ENCODE results near the gene GLP2R.

The GLP2R gene

DNA sequence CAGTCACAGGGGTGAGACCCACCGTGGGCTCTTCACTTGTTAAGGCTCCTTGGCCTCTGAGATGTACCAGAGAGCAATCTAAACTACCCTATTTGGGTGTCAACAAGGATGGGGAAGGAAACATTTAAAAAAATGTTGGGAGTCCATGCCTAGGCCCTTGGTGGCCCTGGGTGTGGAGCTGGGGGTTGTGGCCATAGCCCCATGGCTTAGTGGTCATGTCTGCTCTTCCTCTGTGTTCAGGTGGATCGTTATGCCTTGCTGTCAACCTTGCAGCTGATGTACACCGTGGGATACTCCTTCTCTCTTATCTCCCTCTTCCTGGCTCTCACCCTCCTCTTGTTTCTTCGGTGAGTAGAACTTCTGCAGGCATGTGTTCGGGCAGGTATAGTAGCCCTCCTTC, 28.5 kb downstream of the GLP2R start:
- no peak for DNase-seq (ENCODE audit: low read depth in 1 of 2, low spot score in 1 of 2)

DNA sequence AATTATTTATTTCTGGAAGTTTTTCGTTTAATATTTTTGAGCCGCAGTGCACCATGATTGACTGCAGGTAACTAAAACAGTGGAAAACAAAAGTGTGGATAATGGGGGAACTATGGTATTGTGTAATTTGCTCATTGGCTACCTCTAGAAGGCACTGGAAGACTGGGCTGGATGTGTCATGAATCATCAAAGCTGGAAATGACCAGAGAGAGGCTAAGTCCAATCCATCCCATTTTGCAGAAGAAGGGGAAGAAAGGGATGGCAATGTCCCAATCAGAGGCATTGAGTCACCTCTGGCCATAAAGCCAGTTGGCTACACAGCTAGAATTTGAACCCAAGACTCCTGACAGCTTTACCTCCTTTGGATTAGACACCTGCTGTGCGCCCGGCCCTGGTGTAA, 29.3 kb downstream of the GLP2R start:
- no peak for DNase-seq (ENCODE audit: low read depth in 1 of 2, low spot score in 1 of 2)

DNA sequence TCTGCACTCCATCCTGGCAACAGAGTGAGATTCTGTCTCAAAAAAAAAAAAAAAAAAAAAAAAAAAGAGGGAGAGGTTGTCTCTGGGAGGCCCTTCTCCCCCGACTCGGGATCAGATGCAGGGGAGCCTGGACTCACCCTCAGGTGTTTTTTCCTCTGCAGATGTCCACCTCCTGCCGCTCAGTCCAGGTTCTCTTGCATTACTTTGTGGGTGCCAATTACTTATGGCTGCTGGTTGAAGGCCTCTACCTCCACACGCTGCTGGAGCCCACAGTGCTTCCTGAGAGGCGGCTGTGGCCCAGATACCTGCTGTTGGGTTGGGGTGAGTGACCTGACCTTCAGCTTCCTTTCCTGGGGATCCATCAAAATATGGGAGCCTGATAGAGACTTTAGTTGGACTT, 34.1 kb downstream of the GLP2R start:
- DNase-seq (ENCODE audit: low read depth in 1 of 2, low spot score in 1 of 2): no peak

DNA sequence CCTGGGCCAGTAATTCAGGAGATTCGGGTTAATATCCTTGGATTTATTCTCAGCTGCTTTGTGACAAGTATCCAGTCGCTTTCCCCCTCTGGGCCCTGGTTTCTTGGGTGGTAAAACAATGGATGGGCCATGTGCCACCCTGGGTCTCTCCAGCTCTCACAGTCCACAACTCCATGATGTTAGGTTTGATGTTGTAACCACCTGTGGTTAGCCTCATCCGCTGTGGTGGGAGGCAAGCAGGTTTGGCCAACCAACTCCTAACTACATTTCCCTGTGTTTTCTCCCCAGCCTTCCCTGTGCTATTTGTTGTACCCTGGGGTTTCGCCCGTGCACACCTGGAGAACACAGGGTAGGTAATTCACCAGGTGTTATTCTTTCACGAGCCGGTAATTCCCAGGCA, 35.1 kb downstream of the GLP2R start:
- DNase-seq (ENCODE audit: low read depth in 1 of 2, low spot score in 1 of 2): no peak

DNA sequence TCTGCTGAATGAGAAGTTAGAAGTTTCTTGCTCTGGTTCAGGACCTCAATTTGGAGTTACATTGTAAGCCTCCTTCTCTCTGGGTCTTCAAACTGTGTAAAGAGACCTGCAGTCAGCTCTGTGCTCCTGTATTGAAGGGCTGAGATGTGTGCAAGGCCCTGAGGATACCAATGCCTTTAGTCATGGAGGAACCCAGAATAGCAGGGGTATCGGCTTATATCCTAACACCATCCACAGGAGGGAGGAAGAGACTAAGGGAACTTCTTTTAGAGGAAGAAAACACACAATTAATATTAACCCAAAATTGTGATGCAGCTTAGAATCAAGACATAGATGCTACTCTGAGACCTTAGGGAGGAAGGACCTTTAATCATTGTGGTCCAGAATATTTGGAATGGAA, 36.5 kb downstream of the GLP2R start:
- no peak for DNase-seq (ENCODE audit: low read depth in 1 of 2, low spot score in 1 of 2)

DNA sequence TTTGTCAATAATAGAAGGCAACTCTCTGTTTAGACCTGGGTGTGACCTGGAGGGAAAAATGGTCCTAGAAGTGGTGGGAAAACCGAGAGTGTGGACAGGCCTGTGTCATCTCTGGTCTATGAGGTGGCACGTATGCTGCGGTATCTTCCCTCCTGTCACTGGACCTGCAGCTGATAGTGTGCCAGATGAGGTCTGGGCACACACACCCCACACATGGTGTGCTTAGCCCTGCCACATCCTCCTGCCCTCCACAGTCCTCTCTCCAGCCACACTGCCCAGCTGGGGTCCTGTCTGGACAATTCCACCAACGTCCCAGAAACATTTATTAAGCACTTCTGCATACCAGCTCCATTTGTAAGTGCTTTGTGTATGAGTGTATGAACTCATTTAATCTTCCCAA, 37.2 kb downstream of the GLP2R start:
- DNase-seq (ENCODE audit: low read depth in 1 of 2, low spot score in 1 of 2): no peak

DNA sequence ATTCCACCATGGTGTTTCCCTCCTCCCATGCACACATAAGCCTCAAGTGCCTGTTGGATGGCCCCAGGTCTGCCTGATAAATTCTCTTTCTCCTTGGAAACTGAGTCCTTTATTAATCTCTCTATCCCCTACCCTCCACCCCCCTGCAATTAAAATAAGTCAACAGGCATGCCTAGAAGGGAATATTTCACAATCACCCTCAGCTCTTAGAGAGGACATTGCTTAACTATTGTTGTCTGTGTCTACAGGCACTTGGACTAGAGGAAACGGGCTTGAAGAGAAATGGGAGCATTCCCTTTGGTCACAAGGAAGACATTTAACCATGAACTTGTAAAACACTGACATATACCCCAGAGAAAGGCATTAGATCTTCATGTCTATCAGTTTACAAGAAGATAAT, 39.9 kb downstream of the GLP2R start:
- no peak for DNase-seq (ENCODE audit: low read depth in 1 of 2, low spot score in 1 of 2)

DNA sequence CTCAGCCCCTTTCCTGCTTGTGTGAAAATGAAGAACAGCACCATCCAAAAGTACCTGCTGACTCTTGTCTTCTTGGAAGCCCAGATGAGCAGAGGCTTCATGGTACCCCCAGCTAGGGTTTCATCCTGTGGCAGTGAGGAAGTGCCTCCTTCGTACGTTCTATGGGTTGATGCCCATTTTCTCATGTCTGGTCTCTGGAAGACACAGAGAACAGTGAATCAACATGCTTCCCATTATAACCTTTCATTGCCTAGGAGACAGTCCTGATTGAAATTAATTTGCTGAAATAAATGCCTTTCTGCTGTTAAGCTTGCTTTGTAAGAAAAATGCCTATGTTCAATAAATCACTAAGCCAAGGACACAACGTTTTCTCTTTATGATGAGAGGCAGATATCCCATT, 42.8 kb downstream of the GLP2R start:
- no peak for DNase-seq (ENCODE audit: low read depth in 1 of 2, low spot score in 1 of 2)

DNA sequence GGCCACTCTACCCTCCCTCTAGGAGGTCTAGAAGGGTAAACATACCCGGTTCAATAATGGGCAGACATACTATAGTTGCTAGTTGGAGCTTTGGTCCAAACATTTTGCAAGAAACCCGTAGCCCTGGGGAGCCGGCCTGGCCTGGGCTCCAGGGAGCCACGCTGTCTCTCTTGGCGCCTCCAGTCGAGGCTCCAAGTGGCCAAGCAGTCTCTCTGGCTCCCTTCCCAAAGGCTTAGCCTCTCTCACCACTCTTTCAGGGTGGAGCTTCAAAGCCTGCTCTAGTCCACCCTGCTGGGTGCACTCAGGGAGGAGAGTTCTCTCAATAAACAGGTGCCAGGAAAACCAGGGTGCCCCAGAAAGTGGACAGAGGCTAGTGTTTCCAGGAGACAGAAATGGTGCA, 47.1 kb downstream of the GLP2R start:
- no peak for DNase-seq (ENCODE audit: low read depth in 1 of 2, low spot score in 1 of 2)

DNA sequence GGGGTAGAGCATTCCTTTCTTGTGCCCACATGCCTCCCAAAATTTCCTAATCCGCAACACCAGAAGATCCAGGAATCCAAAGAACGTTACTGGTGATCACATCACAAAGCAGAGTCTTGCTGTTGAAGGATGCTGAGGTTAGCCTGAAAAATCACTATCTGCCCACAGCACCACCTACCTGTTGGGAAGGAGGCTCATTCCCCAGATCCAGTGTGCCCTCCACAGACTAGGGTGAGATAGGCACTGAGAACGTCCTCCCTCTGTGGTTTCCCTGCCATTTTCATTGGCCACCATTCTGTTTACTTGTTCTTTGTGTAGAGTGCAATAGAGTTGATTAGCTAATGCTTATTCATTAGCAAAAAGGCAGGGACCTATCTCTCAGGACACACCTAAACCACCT, 49.0 kb downstream of the GLP2R start:
- no peak for DNase-seq (ENCODE audit: low read depth in 1 of 2, low spot score in 1 of 2)

DNA sequence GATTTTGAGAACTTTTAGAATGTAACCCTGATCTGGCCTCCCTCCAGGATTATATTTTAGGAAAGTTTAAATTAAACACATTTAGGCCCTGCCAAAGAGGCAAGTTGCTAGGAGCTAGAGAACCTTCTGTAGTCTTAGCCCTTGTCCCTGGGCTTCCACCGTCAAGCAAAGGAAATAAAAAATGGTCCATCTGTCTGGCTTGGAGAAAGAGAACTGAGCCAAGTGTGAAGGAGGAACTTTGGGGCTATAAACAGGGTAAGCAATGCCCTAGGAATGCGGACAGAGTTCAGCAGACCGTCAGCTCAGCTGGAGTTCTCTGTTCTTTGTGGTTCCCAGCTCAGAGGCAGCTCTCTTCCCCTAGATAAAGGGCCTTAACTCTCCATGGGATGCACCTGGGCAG, 49.7 kb downstream of the GLP2R start:
- no peak for DNase-seq (ENCODE audit: low read depth in 1 of 2, low spot score in 1 of 2)

DNA sequence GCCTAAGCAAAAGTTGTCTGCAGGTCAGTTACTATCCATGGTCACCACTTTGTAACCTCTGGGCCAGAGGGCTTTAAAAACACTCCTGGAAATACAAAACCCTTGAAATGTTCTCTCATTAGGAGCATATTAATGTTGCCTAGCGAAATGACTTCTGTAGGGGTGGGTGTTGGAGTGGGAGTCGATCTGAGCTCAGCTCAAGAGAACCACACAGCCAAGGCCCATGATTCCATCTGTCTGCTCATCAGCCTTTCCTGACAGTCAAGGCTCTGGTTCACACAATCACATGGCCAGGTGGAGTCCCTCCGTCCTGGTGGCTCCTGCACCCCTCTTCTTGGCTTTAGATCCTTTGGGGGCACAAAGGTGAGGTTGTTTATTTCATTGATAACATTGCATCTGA, 52.6 kb downstream of the GLP2R start:
- DNase-seq (ENCODE audit: low read depth in 1 of 2, low spot score in 1 of 2): no peak

DNA sequence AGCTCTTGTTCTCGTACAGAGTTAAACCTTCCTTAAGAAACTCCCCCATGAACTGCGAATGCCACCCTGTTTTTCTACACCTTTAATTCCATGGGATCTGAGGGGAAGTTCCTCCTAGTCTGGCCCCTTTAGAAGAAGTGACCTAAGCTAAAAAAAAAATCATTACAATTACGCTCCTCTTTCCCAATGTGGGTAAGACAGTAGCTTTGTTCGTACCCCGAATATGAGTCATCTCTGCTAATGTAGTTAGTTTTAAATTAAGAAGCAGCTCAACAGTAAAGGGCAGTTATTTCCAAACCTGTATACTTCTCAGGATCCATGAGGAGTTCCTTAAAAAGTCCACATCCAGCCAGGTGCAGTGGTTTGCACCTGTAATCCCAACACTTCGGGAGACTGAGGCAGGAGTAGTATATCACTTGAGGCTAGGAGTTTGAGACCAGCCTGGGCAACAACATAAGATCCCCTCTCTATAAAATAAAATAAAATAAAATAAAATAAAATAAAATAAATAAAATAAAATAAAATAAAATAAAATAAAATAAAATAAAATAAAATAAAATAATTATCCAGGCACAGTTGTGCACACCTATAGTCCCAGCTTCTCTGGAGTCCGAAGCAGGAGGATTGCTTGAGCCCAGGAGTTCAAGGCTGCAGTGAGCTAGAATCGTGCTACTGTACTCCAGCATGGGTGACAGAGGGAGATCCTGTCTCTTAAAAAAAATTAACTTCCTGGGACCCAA, 53.2 kb downstream of the GLP2R start:
- DNase-seq (ENCODE audit: low read depth in 1 of 2, low spot score in 1 of 2): no peak

DNA sequence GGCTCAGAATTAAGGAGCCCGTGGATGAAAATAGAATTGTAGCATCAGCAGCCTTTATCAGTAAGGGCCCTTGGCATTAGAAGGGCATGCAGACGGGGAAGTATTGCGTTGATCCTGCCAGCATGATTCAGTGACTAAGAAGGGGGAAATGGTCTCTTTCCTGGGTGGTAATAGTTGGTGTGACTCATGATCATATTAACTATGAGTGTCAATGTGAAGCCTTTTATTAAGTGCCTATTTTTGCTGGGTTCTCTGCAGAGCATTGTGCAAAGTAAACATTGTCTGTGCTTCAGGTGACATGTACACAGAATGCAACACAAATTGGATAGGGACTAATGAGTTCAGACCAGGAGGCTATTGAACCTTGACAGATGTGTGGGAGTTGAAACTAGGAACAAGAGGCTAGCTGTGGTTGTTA, 54.9 kb downstream of the GLP2R start:
- no peak for DNase-seq (ENCODE audit: low read depth in 1 of 2, low spot score in 1 of 2)

DNA sequence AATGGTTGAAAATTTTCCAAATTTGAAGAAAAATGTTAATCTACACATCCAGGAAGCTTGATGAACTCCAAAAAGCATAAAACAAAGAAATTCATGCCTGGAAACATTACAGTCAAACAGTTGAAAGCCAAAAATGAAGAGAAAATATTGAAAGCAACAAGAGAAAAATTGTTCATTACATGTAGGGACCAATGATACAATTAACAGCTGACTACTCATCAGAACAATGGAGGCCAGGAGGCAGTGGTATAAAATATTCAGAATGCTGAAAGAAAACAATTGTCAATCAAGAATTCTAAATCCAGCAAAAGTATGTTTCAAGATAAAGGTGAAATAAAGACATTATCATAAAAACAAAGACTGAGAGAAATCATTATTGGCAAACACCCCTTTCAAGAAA, 57.7 kb downstream of the GLP2R start:
- DNase-seq (ENCODE audit: low read depth in 1 of 2, low spot score in 1 of 2): no peak

DNA sequence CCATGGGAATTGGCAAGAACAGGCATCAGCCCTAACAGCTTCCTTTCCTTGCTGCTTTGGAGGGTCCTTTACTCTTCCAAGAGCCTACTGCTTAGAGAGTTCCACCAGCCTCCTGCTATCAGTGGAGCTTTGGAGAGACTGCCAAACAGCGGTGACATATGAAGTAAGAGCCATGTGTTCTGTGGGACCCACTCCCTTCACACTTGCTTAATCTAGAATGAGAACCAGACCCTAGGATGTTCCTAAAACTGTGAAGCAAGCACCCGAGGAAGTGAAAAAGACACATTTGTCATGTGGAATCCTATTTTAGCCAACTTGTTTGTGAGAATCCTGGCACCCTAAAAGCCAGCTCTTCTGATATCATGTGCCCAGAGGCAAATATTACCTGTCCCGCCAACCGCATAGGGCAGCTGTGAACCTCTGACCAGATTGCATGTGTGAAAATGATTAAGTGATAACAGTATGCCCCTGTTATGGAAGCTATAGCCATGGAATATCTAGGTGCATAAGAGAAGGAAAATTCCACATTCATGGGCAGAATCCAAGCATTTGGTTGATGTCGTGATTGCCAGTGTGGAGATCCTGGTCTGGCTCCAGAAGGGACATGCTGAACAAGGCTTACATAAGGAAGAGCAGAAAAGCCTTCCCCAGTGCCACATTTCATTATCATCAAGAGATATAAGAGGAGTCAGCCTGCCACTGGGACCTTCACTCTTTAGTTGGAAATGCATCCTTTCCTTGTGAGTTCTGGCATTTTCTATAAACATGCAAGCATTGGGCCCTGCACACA, 60.6 kb downstream of the GLP2R start:
- DNase-seq (ENCODE audit: low read depth in 1 of 2, low spot score in 1 of 2): no peak

DNA sequence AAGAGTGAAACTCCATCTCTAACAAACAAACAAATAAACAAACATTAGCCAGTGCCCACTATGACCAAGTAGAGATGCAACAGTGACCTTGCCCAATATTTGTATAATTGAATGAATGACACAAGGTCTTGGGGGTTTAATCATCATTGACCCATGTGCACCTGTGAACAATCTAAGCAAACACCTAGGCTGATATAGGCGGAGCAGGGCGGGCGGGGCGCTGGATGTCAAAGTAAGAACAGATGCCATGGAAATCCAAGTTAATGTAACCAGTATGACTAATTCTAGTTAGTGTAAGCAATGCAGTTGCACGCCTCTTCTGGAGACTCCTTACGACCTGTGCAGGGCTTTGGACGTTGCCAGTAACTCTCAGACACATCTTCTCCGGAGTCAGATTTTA, 61.8 kb downstream of the GLP2R start:
- DNase-seq (ENCODE audit: low read depth in 1 of 2, low spot score in 1 of 2): no peak

DNA sequence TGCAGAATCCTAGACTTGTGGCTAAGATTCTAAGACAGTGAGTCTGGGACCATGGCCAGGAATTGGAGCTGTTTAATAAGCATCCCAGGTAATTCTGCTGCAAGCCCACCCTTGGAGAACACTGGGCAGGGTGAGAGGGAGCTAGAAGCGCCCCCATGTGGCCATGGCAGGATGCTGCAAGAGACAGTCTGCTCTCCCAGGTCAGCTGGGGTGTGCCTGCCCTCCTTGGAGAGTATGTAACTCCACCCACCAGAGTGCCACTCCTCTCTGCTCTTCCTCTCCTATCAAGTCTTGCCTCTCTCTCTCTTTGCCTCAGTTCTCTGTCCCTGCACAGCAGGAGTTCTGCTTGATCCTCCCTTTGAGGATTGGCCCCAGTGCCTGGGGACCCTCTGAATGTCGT, 64.4 kb downstream of the GLP2R start:
- no peak for DNase-seq (ENCODE audit: low read depth in 1 of 2, low spot score in 1 of 2)

DNA sequence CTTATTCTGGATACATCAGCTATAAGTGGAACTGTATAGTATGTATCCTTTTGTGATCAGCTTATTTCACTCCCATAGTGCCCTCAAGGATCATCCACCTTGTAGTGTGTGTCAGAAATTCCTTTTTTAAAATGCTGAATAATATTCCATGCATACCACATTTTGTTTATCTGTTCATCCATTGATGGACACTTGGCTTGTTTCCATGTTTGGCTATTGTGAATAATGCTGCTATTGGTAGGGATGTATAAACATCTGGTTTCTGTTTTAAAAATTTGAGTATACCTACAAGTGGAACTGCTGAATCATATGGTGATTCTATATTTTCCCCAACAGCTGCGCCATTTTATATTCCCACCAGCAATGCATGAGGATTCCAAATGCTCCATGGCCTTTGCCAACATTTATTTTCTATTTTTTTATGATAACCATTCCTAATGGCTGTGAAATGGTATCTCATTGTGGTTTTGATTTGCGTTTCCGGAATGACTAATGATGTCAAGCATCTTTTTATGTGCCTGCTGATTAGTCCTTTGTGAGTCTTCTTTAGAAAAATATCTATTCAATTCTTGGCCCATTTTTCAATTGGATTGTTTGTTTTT, 67.8 kb downstream of the GLP2R start:
- DNase-seq (ENCODE audit: low read depth in 1 of 2, low spot score in 1 of 2): no peak

DNA sequence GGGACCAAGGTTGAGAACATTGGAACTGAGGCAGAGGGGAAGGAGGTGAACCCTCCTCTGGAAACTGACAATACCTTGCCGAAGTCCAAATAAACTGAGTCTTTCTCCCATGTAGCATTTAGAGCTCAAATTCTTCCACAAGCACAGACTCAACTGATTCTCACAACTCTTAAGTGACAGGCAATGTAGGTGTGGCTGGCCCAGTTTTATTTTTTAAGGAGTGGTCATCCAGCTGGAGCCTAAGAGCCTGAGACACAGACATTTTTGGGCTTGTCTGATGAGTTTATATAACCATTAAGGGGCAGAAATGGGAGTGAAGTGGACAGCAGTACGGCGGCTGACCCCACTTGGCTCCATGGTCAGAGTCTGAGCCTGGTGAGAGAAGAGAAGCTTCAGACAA, 68.5 kb downstream of the GLP2R start:
- no peak for DNase-seq (ENCODE audit: low read depth in 1 of 2, low spot score in 1 of 2)

DNA sequence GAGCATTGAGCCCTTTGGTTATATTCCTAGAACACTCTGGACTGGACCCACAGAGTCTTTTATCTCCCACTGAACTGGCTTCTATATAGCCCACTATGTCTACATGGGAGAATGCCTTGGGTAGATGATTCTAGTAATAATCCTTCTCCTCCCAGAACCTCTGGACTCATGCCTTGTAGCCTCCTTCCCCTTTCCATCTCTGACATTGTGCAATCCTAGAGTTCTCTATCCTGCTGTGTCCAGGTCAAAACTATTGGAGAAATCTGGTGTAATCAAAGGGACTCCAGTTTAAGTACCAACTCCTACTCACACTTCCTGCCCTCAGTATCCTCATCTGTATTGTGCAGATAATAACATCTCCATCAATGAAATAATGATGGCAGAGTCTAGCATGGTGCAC, 70.2 kb downstream of the GLP2R start:
- no peak for DNase-seq (ENCODE audit: low read depth in 1 of 2, low spot score in 1 of 2)

DNA sequence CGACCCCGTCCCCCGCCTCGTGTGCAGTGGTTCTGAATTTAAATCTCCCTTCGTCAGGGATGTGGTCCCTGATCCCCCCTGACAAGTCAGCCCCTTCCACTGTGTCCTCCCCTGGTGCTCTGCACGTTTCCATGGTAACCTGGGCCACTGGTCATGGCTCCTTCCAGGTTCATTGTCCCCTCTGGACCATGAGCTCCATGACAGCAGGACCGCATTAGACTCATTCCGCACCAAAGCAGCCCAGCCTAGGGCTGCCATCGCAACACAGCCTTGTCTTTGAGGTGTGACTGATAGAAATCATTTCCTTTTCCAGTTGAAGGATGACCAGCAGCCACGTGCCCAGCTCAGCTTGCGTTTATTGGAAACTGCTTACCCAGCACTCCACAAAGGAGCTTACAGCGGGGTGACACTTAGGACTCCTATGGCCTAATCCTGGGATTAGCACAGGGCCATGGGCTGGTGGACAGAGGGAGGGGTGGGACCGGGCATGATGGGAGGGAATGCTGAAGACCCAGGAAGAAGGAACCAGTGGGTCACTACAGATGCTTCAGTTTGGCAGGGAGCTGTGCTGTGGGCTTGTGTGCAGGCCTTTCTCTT, 71.7 kb downstream of the GLP2R start:
- no peak for DNase-seq (ENCODE audit: low read depth in 1 of 2, low spot score in 1 of 2)
